Neural progenitor cell (in vitro differentiated cells): ENCODE data around the gene KRTAP12-1. TPM values are rescaled to one million over a fixed set of nuclear protein-coding genes. Genes with fewer than 3 reads are reported as not detected.

ENCODE experiments used
- DNase-seq: peaks from one replicate; pipeline ENCODE4 v3.0.0-alpha.2; 2016; ENCODE audit warnings: low spot score
- H2AFZ ChIP-seq: fragments of 200-600 bp; sonication (generic); replicated peaks from 2 replicates; pipeline ENCODE4 v1.6.1; 2016; ENCODE audit warnings: antibody characterized with exemption
- H3F3A ChIP-seq: fragments of 200-600 bp; sonication (generic); 2 replicates; pipeline ENCODE4 v1.6.1; 2016; ENCODE audit warnings: antibody characterized with exemption, low read depth
- H3K27ac ChIP-seq: fragments of 200-600 bp; sonication (generic); 2 replicates; pipeline ENCODE4 v1.5.1; 2016; ENCODE audit warnings: mild to moderate bottlenecking
- H3K27me3 ChIP-seq: fragments of 200-600 bp; sonication (generic); 2 replicates; pipeline ENCODE4 v1.6.1; 2016; ENCODE audit warnings: mild to moderate bottlenecking, moderate library complexity
- H3K36me3 ChIP-seq: fragments of 200-600 bp; sonication (generic); 2 replicates; pipeline ENCODE4 v1.5.1; 2016
- H3K4me1 ChIP-seq: fragments of 200-600 bp; sonication (generic); 2 replicates; pipeline ENCODE4 v1.6.1; 2016; ENCODE audit warnings: mixed run types
- H3K4me2 ChIP-seq: fragments of 200-600 bp; sonication (generic); 2 replicates; pipeline ENCODE4 v1.6.1; 2016
- H3K4me3 ChIP-seq: fragments of 200-600 bp; sonication (generic); 2 replicates; pipeline ENCODE4 v1.5.1; 2016
- H3K79me2 ChIP-seq: fragments of 200-600 bp; sonication (generic); 2 replicates; pipeline ENCODE4 v1.6.1; 2016; ENCODE audit warnings: low read depth
- H3K9ac ChIP-seq: fragments of 200-600 bp; sonication (generic); 2 replicates; pipeline ENCODE4 v1.6.1; 2016
- H3K9me3 ChIP-seq: fragments of 200-600 bp; sonication (generic); 2 replicates; pipeline ENCODE4 v1.5.1; 2016; ENCODE audit warnings: low read depth
- H4K20me1 ChIP-seq: fragments of 200-600 bp; sonication (generic); 2 replicates; pipeline ENCODE4 v1.6.1; 2016; ENCODE audit warnings: low read depth
- H3K27ac Mint-ChIP-seq: 3 replicates; pipeline ENCODE4 v1.8.0; 2021; ENCODE audit warnings: mixed read lengths
- H3K27me3 Mint-ChIP-seq: 2 replicates; pipeline ENCODE4 v1.8.0; 2022; ENCODE audit warnings: low read depth, mild to moderate bottlenecking, inconsistent platforms, moderate library complexity, mixed read lengths; ENCODE audit not compliant: insufficient read depth
- H3K36me3 Mint-ChIP-seq: 3 replicates; pipeline ENCODE4 v1.8.0; 2021; ENCODE audit warnings: mixed read lengths
- H3K4me1 Mint-ChIP-seq: 3 replicates; pipeline ENCODE4 v1.8.0; 2021; ENCODE audit warnings: mixed read lengths
- H3K4me3 Mint-ChIP-seq: 3 replicates; pipeline ENCODE4 v1.8.0; 2021; ENCODE audit warnings: mild to moderate bottlenecking, moderate library complexity, mixed read lengths
- H3K9me3 Mint-ChIP-seq: 3 replicates; pipeline ENCODE4 v1.8.0; 2020; ENCODE audit warnings: mixed read lengths
- CTCF ChIP-seq: fragments of 200-600 bp; sonication (generic); IDR thresholded peaks from 2 replicates; pipeline ENCODE4 v1.5.1; 2017; ENCODE audit warnings: antibody characterized with exemption, mild to moderate bottlenecking
- EZH2 ChIP-seq: fragments of 200-600 bp; sonication (generic); IDR thresholded peaks from 2 replicates; pipeline ENCODE4 v1.6.1; 2017; ENCODE audit warnings: antibody characterized with exemption, mild to moderate bottlenecking, moderate library complexity
- EZH2phosphoT487 ChIP-seq: fragments of 200-600 bp; sonication (generic); IDR thresholded peaks from 2 replicates; pipeline ENCODE4 v1.6.1; 2017; ENCODE audit warnings: antibody characterized with exemption
- total RNA-seq: library from RNA; depleted of rRNA; stranded (reverse); fragments of >200 nt; gene quantifications from 2 replicates; pipeline ENCODE4 v1.2.3, GENCODE V29; 2015; ENCODE audit warnings: low replicate concordance

Gene KRTAP12-1
- total RNA-seq, 1 donor from 2014 or later, result not detected

DNA sequence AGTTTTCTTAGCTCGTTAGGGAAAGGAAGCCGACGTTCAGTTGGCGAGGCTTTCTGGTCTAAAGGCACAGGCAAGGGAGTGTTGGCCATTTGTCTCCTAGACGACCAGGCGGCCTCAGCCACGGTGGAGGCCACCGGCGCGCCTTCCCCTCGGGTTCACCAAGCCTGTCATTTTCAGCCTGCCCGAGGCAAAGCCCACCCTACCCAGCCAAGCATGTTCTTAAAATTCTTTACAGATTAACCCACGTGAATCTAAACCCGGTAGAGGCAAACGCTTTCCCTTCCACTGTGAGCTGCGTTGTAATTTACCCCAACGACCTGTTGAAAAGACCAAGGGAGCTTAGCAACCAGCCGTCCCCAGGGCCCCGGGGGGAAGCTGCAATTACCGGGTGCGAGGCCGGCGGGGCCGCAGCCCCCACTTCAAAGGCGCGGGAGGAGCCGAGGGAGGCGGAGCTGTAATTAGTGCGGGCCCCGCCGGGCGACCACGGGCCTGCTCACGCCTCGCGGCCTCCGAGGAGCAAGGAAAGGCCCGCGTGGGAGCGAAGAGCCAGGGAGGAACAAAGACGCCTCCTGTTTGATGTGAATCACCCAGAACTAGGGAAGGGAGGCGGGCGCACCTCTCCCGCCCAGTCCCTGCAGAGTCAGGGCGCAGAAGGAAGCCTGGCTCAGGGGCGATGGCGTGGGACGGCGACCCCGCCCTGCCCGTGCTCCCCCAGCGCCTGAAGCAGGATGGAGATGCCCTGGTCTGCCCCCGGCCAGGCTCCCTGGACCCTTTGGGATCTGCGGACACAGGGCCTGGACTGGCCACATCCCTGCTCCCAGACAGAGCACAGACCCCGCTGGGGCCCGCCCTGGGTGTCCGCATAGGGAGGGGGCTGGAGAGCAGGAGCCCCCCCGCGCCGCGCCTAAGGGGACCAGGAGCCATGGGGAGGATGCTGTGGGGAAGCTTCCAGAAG lies 41.5 kb upstream of the KRTAP12-1 start:
- H3K4me2 ChIP-seq, result peak overlapping the region; percentile 6

DNA sequence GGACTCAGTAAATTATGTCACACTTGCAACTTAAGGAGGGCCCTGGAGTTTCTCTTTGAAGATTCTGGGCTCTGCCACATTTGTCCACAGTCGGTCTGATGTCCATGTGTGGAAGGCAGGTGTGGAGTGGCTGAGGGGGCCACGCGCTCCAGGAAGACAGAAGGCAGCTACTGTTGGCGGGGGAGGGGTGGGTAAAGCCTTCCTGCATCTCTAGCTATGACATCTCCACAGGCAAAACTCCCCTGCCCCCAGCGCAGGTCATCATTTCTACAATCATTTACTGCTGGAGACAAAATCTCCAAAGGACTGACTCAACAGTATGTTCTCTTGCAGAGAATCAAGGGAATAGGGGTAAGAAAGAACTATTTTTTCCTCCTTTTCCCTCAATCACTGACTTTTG lies 40.8 kb upstream of the KRTAP12-1 start:
- H3K4me3 Mint-ChIP-seq, result peak overlapping the region; percentile 75
- TF ChIP-seq CTCF, result no peak
- TF ChIP-seq EZH2, result no peak
- TF ChIP-seq EZH2phosphoT487, result no peak
- peaks cover 10% of the 10 kb centered on the region for H3F3A ChIP-seq
- DNase-seq, result no peak
- H3K4me3 ChIP-seq, result no peak overlapping the region
- H3K4me2 ChIP-seq, result peak overlapping the region; percentile 6
- H3K79me2 ChIP-seq, result no peaks in the 10 kb centered on the region
- peak overlapping the region; percentile 93 for H2AFZ ChIP-seq
- no peak overlapping the region for H3K9ac ChIP-seq
- no peaks in the 10 kb centered on the region for H3K36me3 ChIP-seq
- no peak overlapping the region for H3K27ac ChIP-seq
- H3K27ac Mint-ChIP-seq, result peak overlapping the region; percentile 83
- peaks cover 21% of the 10 kb centered on the region for H3K4me1 Mint-ChIP-seq
- peaks cover 22% of the 10 kb centered on the region for H3K27me3 ChIP-seq
- H3K27me3 Mint-ChIP-seq, result peaks cover 18% of the 10 kb centered on the region
- peaks cover 1% of the 10 kb centered on the region for H3K36me3 Mint-ChIP-seq
- H3K9me3 ChIP-seq, result no peaks in the 10 kb centered on the region
- H3K4me1 ChIP-seq, result peaks cover 12% of the 10 kb centered on the region
- H3K9me3 Mint-ChIP-seq, result peaks cover 5% of the 10 kb centered on the region
- no peaks in the 10 kb centered on the region for H4K20me1 ChIP-seq

More for the DNA sequence above, 41.5 kb upstream of the KRTAP12-1 start:
- Histone ChIP-seq H3K9me3 (no peaks in the 10 kb centered on the region), H3K27me3 (peaks cover 22% of the 10 kb centered on the region), H3K4me1 (peaks cover 10% of the 10 kb centered on the region), H3K79me2 (no peaks in the 10 kb centered on the region), H3K4me3 (no peak overlapping the region), H3K27ac (no peak overlapping the region), H2AFZ (peak overlapping the region; percentile 93), H4K20me1 (no peaks in the 10 kb centered on the region), H3K9ac (no peak overlapping the region), H3F3A (peaks cover 10% of the 10 kb centered on the region), H3K36me3 (no peaks in the 10 kb centered on the region)
- H3K27me3 Mint-ChIP-seq, result peaks cover 15% of the 10 kb centered on the region
- H3K4me3 Mint-ChIP-seq, result peak overlapping the region; percentile 75
- H3K4me1 Mint-ChIP-seq, result peaks cover 18% of the 10 kb centered on the region
- DNase-seq, result peak; percentile 48
- peaks cover 1% of the 10 kb centered on the region for H3K36me3 Mint-ChIP-seq
- peak overlapping the region; percentile 83 for H3K27ac Mint-ChIP-seq
- peaks cover 5% of the 10 kb centered on the region for H3K9me3 Mint-ChIP-seq
- peak; percentile 31 for TF ChIP-seq EZH2phosphoT487
- no peak for TF ChIP-seq EZH2

- no peak for DNase-seq
- Mint-ChIP-seq H3K4me3 (no peak overlapping the region), H3K27me3 (peaks cover 20% of the 10 kb centered on the region)
Observed at GRCh38 chr21:44720170-44720569, 38.2 kb upstream of the KRTAP12-1 start.

More at GRCh38 chr21:44720170-44720569, 38.2 kb upstream of the KRTAP12-1 start:
- peaks cover 5% of the 10 kb centered on the region for H3K9me3 Mint-ChIP-seq
- no peaks in the 10 kb centered on the region for H3K36me3 ChIP-seq
- peaks cover 22% of the 10 kb centered on the region for H3K27me3 ChIP-seq
- no peak overlapping the region for H3K9ac ChIP-seq
- H3K4me3 ChIP-seq, result no peak overlapping the region
- TF ChIP-seq CTCF, result no peak
- no peak for TF ChIP-seq EZH2phosphoT487
- no peak for TF ChIP-seq EZH2
- no peaks in the 10 kb centered on the region for H4K20me1 ChIP-seq
- H3K4me1 ChIP-seq, result peaks cover 13% of the 10 kb centered on the region
- H3K9me3 ChIP-seq, result no peaks in the 10 kb centered on the region
- peaks cover 17% of the 10 kb centered on the region for H3K4me1 Mint-ChIP-seq
- H3K27ac Mint-ChIP-seq, result no peak overlapping the region
- H3K79me2 ChIP-seq, result no peaks in the 10 kb centered on the region
- H3K36me3 Mint-ChIP-seq, result peaks cover 1% of the 10 kb centered on the region
- no peak overlapping the region for H3K27ac ChIP-seq
- no peak overlapping the region for H2AFZ ChIP-seq
- H3K4me2 ChIP-seq, result no peak overlapping the region
- peaks cover 10% of the 10 kb centered on the region for H3F3A ChIP-seq
